AG04450 (cell line): ENCODE measurements around the gene MAP3K5. TPM values are rescaled to one million over a fixed set of nuclear protein-coding genes. Genes with fewer than 3 reads are reported as not detected.

Source experiments
- CTCF ChIA-PET: fragments of 300-600, 350-600 bp; formaldehyde crosslinking; extraction: SDS; loops from one replicate; lab custom pipeline; 2022; ENCODE audit warnings: antibody characterized with exemption, inconsistent platforms; lab: Charles Lee
- POLR2A ChIA-PET: fragments of 350-600 bp; formaldehyde crosslinking; extraction: SDS; loops from one replicate; lab custom pipeline; 2021; ENCODE audit warnings: antibody characterized with exemption, inconsistent platforms; lab: Yijun Ruan, JAX
- DNase-seq: peaks from one replicate; pipeline ENCODE4 v3.0.0-alpha.2; 2011; ENCODE audit warnings: low read depth, low spot score
- H3K27ac ChIP-seq: one replicate; pipeline ENCODE4 v1.5.1; 2012; ENCODE audit warnings: low read depth, low read length, control low read depth
- H3K27me3 ChIP-seq: one replicate; pipeline ENCODE4 v1.6.0; 2012; ENCODE audit warnings: low read length; ENCODE audit not compliant: control insufficient read depth, insufficient read depth
- H3K4me3 ChIP-seq: 2 replicates; pipeline ENCODE4 v1.5.1; 2011; ENCODE audit warnings: mild to moderate bottlenecking, low read depth, low read length, control low read depth
- H3K9me3 ChIP-seq: 2 replicates; pipeline ENCODE4 v1.5.1; 2012; ENCODE audit warnings: low read length; ENCODE audit not compliant: control insufficient read depth, insufficient read depth
- polyA plus RNA-seq: library from polyadenylated mRNA; depleted of rRNA; stranded (reverse); fragments of >200 nt; gene quantifications from 2 replicates; pipeline ENCODE4 v1.2.3, GENCODE V29; 2011
- TF ChIP-seq, protein P1 (sequence below): IDR thresholded peaks from 2 replicates; pipeline ENCODE4 v1.5.1; 2011; ENCODE audit warnings: low read depth, low read length, control low read depth, inconsistent platforms

MAP3K5 gene
- polyA plus RNA-seq, 1 experiment, result 17.0 TPM

DNA sequence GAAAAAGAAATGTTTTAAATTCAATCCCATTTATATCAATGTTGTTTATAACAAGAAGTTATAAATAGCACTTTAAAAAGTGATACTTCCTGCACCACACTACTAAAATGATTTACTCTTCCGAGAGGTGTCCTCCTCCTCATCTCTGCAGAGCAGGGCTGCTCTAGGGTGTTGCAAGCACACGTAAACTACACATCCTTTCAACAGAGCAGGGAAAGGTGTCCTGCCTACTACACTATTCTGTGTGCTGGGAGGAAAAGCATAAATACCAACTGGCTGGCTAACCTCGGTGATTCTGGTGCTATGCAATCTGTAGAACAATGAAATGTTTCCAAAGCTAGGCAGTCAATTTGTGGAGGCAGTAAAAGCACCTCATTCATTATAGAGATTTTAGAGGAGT, 152.6 kb downstream of the MAP3K5 start:
- H3K4me3 ChIP-seq, result no peak overlapping the region
- POLR2A ChIA-PET, result interaction anchor here (1.2 kb wide), 1 partner anchor 30 kb away, joined by 3 read pairs; no protein-coding TSS in a partner anchor
- H3K27ac ChIP-seq, result no peak overlapping the region
- CTCF ChIA-PET, result interaction anchor here (2.3 kb wide), 1 partner anchor 153 kb away, joined by 18 read pairs; the partner anchor contains the start of gene MAP3K5
- DNase-seq, result no peak
- TF ChIP-seq, protein P1, sequence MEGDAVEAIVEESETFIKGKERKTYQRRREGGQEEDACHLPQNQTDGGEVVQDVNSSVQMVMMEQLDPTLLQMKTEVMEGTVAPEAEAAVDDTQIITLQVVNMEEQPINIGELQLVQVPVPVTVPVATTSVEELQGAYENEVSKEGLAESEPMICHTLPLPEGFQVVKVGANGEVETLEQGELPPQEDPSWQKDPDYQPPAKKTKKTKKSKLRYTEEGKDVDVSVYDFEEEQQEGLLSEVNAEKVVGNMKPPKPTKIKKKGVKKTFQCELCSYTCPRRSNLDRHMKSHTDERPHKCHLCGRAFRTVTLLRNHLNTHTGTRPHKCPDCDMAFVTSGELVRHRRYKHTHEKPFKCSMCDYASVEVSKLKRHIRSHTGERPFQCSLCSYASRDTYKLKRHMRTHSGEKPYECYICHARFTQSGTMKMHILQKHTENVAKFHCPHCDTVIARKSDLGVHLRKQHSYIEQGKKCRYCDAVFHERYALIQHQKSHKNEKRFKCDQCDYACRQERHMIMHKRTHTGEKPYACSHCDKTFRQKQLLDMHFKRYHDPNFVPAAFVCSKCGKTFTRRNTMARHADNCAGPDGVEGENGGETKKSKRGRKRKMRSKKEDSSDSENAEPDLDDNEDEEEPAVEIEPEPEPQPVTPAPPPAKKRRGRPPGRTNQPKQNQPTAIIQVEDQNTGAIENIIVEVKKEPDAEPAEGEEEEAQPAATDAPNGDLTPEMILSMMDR, result no peak
- no peaks in the 10 kb centered on the region for H3K27me3 ChIP-seq
- no peaks in the 10 kb centered on the region for H3K9me3 ChIP-seq

DNA sequence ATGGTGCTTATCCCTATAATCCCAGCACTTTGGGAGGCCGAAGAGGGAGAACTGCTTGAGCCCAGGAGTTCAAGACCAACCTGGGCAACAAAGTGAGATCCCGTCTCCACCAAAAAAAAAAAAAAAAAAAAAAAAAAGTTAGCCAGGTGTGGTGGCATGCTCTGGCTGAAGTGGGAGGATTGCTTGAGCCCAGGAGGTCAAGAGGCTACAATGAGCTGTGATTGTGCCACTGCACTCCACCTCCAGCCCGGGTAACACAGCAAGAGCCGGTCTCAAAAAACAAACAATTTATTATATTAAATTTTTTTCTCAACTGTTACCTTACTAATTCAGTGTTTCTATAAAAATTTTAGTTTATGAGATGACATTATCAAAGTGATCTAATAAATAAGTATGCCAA, 156.7 kb downstream of the MAP3K5 start:
- Histone ChIP-seq H3K4me3 (no peak overlapping the region), H3K27ac (no peak overlapping the region), H3K9me3 (no peaks in the 10 kb centered on the region), H3K27me3 (no peaks in the 10 kb centered on the region)
- CTCF ChIA-PET, result interaction anchor here (0.7 to 3.4 kb wide), 4 partner anchors 8 to 157 kb away, joined by 3 to 45 read pairs (median 16); partner anchors contain the start of gene MAP3K5
- TF ChIP-seq, protein P1, result no peak
- no peak for DNase-seq
- POLR2A ChIA-PET, result no interaction called here

DNA sequence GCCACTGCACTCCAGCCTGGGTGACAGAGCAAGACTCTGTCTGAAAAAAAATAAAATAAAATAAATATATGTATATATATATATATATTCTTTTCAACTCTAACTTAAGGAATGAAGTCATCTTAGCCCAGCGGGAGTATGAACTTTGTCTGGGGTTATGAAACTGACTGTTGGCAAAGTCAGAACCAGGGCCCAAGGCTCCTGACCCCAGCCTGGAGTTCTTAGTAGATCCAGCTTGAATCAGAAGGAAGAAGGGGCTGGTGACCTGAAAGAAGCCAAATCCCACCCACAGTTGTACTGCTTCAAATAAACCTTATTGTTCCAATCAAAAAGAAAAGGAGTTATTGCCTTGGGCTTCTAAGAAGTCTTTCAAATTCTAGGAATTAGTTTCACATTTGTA, 158.9 kb downstream of the MAP3K5 start:
- H3K27ac ChIP-seq, result no peak overlapping the region
- no peak for DNase-seq
- POLR2A ChIA-PET, result no interaction called here
- TF ChIP-seq, protein P1, result no peak
- no peak overlapping the region for H3K4me3 ChIP-seq
- no peaks in the 10 kb centered on the region for H3K9me3 ChIP-seq
- CTCF ChIA-PET, result interaction anchor here (3.0 to 3.4 kb wide), 2 partner anchors 11 to 159 kb away, joined by 25 to 45 read pairs; partner anchors contain the start of gene MAP3K5
- no peaks in the 10 kb centered on the region for H3K27me3 ChIP-seq

DNA sequence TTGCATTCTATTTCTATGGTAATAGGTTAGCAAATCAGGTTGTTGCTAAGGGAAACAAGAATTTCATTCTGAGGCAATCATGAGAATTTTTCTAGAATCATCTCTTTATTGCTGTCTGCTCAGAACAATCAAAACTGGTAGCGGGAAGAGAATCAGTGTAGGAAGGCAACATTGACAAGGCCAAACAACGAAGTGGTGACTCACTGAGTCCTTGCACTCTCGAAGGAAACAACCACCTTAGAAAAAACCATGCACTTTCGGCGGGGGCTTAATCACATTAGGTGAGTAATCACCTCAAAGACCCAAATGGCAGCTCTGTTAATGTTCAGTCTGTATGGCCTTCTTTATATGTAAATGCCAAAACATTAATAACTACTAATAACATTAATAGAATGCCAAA, 163.3 kb downstream of the MAP3K5 start:
- H3K9me3 ChIP-seq, result no peaks in the 10 kb centered on the region
- no peak for DNase-seq
- no peak overlapping the region for H3K27ac ChIP-seq
- H3K27me3 ChIP-seq, result no peaks in the 10 kb centered on the region
- CTCF ChIA-PET, result no interaction called here
- no peak overlapping the region for H3K4me3 ChIP-seq
- POLR2A ChIA-PET, result no interaction called here
- TF ChIP-seq, protein P1, result no peak

DNA sequence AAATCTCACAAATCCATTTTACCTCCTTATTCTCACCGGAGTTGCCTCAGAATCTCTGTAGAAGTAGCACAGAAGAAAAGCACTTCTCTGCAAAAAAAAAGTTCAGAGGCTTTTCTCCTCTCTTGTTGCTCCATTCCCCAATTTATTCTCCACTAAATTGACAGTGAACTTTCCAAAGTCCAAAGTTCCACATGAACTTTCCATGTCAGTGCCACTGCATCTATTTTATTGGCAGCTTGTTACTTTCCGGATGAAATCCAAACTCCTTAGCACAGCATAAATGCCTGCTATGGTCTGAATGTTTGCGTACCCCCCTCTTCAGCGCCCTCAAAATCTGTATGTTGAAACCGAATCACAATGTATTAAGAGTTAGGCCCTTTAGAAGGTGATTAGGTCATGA, 165.1 kb downstream of the MAP3K5 start:
- H3K27ac ChIP-seq, result no peak overlapping the region
- no peak for DNase-seq
- no peaks in the 10 kb centered on the region for H3K9me3 ChIP-seq
- POLR2A ChIA-PET, result no interaction called here
- CTCF ChIA-PET, result interaction anchor here (2.0 kb wide), 1 partner anchor 17 kb away, joined by 13 read pairs; no protein-coding TSS in a partner anchor
- H3K27me3 ChIP-seq, result no peaks in the 10 kb centered on the region
- H3K4me3 ChIP-seq, result no peak overlapping the region
- TF ChIP-seq, protein P1, result no peak
